HG02884 (cell line): ENCODE data around the gene ODAPH.
"Not testable (repeated sequence)": the region's sequence is repeated elsewhere in the genome, so short reads cannot be mapped to it uniquely, and the experiment has no call there.

Experiments used
- ATAC-seq: cut with Tn5 transposase; IDR thresholded peaks from one replicate; pipeline ENCODE4 v1.9.1; 2021; ENCODE audit warnings: mild to moderate bottlenecking, moderate library complexity; ENCODE audit not compliant: unreplicated experiment

Gene ODAPH

DNA sequence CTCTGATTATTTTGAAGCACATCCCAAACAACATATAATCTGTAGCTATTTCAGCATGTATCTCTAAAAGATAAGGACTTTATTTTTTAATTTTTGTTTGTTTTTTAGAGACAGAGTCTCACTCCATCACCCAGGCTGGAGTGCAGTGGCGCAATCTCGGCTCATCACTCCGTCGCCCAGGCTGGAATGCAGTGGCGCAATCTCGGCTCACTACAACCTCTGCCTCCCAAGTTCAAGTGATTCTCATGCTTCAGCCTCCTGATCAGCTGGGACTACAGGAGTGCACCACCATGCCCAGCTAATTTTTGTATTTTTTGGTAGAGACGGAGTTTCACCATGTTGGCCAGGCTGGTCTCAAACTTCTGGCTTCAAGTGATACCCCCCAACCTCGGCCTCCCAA lies 11.6 kb upstream of the ODAPH start:
- ATAC-seq = not testable (repeated sequence)

DNA sequence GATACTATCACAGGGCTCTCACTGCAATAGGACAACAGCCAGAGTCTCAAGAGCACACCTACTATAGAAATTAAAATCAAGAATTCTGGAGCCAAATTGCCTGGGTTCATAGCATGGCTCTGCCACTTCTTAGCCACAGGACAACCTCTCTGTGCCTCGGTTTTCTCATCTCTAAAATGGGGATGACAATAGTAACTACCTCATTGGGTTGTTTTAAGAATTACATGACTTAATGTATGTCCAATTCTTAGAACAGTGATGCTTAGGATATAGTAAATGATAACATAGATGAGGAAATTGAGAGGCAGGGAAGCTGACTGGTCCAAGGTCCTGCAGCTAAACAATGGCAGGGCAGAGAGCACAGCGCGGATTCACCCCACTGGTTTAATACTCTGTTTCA lies 11.0 kb upstream of the ODAPH start:
- no peak for ATAC-seq

DNA sequence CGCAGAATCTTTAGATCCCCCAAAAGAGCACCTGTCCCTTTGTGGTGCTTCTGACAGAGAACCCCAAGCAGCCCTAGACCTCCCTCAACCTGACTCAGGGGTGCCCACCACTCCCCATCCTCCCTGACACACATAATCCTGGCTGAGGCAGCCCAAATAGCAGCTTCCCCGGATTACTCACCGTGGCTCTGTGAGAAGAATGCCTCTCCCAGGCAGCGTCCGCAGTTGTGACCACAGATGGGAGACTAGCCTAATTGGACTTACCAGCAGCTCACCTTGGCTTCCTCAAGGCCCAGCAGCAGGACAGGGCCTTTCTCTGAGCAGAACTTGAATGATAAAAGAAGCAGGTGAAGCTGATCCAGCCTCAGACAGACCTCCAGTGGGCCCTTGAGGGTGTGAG lies 10.3 kb upstream of the ODAPH start:
- ATAC-seq = no peak

DNA sequence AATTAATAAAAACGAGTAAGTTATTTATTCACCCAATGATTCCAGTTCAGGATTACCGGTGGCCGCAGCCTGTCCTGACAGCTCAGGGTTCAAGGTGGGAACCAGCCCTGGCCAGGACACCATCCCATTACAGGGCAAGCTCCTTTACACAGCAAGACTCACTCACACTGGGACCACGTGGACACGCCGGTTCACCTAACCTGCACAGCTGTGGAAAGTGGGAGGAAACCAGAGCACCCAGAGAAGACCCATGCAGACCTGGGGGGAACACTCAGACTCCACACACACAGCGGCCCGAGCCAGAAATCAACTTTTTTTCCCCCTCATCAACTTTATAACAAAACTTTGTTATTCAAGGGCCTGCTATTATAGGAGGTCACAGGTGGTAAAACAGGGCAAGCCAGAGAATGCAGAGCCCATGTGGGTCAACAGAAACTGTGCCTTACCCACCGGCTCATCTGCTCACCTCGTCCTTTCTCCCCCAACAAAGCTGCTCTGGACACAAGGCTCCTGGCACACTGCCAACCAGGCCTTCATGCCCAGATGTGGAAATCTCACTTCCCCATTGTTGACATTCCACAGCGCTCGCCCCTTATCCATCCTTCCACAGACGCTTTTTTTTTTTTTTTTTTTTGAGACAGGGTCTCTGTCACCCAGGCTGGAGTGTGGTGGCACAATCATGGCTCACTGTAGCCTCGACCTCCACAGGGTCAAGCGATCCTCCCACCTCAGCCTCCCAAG lies 8.0 kb upstream of the ODAPH start:
- ATAC-seq = no peak

DNA sequence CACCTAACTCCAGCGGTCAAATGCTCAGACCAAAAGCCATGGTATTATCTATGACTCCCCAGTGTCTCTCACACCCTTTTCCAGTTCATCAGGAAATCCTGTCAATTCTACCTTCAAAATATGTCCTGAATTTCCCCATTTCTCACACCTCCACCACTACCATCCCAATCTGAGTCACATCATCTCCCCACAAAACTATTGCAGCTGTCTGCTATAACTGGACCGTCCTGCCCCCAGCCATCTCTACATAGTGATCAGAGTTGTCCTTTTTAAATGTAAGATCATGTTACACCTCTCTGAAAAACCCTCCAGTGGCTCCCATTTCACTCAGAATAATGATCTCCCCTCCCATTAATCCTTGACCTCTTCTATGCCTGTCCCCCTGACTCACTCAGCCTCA lies 6.8 kb upstream of the ODAPH start:
- ATAC-seq = no peak

DNA sequence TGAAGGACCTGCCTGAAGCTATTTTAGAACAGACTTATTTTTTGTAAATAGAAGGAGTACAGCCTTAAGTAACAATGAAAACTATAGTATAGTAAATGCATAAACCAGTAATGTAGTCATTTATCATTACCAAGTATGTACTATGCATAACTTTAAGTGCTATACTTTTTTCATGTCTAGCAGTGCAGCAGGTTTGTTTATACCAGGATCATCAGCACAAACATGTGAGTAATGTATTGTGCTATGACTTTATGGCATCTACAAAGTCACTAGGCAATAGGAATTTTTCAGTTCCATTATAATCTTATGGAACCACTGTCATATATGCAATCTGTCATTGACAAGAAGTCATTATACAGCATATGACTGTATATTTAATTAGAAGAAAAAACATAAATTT lies 3.4 kb upstream of the ODAPH start:
- no peak for ATAC-seq

DNA sequence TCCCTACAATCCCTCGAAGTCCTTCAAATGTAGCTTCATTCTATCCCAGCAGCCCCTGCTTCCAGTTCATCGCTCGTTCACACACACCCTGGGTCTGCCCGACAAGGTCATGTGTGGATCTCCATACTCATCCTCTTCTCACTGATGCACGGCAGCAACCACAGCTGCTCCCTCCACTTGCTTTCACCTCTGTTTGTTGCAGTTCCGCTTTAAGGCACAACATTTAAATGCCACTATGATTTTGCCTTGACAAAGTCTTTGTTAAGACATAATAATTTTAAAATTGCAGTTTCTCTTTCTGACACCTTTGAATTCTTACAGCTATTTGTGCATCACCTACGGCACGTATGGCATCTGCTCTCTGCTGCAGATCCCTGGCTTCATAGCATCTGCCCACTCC lies 1.8 kb downstream of the ODAPH start:
- no peak for ATAC-seq

DNA sequence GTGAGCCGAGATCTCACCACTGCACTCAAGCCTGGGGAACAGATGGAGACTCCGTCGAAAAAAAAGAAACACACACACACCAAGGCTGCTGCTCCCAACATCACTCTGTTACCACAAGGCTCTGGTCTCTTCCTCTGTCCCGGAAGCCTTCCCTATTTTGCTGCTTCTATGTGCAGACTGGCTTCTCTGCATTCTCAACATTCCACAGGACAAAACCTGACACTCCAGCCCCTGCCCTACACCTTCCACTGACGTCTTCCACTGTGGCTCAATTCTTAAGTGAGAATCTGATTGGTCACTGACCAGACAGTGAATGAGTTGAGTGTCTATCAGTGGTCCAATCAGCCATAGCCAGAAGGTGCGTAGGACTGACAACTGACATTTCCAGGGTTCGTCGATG lies 5.9 kb downstream of the ODAPH start:
- no peak for ATAC-seq

DNA sequence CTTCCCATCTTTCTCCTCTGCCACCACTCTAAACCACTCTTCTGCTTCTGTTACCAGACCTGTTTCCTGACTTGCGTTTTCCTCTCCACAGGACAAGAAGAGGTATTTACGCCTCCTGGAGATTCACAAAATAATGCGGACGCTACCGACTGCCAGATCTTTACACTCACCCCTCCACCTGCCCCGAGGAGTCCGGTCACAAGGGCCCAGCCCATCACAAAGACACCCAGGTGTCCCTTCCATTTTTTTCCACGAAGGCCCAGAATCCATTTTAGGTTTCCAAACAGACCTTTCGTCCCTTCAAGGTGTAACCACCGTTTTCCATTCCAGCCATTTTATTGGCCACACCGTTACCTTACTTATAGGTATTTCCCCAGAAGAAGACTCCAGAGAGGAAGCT lies 8.2 kb downstream of the ODAPH start:
- no peak for ATAC-seq

DNA sequence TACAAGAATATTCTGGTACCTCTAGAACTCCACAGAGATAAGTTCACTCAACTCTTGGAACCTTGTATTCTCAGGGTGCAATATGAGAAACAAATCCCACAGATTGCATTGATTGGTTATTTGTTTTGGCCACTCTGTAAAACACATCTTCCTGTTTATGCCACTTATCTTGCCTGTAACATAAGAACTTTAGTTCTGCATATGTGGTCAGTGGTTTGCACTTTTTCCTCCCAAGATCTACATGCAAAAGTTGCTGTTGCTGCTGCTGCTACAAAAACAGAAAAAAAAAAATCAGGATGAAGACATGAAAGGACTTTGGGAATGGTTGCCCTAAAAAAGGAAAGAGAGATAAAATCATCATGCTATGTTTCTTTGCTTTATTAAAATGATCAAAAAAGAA lies 9.6 kb downstream of the ODAPH start:
- no peak for ATAC-seq

DNA sequence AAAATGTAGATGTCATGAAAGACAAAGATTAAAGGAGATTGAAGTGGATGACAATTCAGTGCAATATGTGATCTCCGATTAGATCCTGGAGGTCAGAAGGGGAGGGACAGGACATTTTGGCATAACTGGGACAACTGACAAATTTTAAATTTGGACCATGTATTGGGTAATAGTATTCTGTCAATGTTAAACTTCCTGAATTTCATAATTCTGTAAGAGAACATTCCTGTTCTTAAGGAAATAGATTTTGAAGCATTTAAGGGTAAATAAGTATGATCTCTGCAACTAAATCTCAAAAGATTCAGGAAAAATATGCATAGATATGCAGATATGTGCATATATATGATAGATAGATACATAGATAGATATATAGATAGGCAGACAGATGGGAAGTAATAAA lies 11.0 kb downstream of the ODAPH start:
- ATAC-seq = no peak

DNA sequence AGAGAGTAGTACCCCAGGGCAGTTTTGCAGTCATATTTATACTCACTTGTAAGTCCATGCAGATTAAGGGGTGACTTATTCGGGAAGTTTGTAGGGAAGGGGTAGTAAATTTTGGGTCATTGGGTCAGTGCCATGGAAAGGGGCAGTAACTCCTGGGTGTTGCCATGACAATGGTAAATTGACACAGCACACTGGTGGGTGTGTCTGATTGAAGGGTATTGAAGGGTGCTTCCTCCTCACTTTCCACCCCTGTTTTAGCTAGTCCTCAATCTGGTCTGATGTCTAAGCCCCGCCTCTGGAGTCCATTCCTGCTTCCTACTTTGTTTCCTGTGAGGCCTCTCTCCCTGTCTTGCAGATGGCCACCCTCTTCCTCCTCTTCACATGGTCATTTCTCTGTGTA lies 11.9 kb downstream of the ODAPH start:
- no peak for ATAC-seq

DNA sequence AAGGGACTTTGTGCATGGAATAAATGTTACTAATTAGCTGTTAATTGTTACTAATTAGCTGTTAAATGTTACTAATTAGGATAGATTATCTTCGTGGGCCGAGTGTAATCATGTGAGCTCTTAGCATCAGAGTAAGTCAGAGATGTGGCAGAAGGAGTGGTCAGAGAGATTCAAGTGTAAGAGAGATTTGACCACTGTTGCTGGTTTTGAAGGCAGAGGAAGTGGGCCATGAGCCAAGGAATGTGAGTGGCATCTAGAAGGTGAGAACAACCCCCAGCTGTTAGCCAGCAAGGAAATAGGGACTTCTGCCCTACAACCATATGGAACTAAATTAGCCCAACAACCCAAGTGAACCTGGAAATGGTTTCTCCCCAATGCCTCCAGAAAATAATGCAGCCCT lies 28.2 kb downstream of the ODAPH start:
- no peak for ATAC-seq

DNA sequence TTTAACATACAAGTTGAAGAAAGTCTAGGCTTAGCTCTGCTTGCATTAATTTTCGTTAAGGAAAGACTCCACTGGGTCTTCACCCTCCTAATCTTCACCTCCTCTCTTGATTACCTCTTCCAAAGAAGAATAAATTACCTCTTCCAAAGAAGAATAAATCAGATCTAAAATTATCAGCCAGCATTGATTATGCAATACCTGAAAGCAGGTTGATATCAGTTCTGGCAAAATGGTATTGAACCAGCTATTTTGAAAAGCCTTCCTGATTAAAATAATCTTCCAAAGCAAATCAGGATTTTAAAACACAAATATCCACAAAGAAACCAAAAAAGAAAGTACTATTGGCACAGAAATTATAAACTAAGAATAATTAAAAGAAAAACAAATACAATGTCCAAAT lies 37.5 kb downstream of the ODAPH start:
- ATAC-seq = no peak

DNA sequence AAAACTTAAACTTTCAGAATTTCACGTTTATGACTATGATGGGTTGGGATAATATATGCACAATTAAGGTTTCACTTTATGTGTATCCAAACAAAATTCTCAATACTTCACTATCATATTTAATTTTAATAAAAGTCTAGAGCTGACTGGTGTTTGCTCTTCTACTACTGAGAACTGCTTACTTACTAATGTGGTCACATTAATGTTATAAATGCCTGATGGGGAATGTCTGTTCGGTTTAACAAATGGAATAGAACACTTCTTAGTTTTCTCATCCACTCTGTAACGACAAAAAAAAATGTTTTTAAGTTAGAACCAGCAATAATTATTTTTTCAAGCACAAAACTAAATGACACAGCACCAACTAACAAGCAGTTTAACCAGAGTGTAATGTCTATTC lies 40.2 kb downstream of the ODAPH start:
- ATAC-seq = no peak

DNA sequence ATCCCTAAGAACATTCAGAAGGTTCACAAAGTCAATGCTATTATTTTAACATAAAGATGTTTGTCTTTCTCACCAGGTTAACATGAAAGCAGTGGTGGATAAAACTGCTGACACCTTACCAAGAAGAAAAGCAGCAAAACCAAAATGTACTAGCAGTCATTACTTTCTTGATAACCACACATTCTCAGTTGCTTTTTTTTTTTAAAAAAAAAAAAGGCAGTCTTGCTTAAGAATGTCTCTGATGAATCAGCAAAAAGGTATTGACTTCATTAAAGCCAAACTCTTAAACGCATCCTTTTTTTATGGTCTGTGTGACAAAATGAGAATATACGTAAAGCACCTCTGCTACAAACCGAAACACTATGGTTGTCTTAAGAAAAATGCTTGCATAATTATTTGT lies 42.5 kb downstream of the ODAPH start:
- ATAC-seq = no peak

DNA sequence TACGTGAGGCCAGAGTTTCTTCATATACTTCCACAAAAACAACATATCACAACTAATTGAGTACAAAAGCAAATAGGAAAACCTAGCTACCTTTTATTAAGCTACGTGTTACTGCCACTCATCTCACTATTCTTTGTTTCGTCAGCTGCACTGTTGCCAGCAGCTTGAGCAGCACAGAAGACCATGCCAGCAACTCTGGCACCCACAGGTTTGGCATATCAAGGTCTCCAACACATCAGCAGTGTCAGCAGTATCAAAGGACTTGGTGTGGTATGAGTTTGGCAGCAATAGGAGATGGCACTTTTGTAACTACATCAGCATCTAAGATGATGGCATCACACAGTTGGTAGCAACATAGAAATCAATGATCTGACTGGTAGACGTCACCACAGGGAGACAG lies 43.8 kb downstream of the ODAPH start:
- no peak for ATAC-seq

DNA sequence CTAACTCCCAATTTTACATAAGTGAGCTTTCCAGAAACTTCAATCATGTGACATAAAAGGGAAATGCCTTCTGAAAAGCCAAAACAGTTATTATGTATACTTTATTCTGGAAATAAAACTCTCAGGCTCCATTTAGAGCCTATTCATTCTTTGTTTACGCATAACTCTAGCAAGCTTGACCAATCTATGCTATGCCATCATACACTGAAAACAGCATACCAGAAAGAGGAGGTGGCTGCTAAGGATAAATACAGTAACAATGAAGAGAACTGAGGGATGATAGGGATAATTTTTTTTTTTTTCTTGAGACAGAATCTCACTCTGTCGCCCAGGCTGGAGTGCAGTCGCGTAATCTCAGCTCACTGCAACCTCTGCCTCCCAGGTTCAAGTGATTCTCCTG lies 50.1 kb downstream of the ODAPH start:
- ATAC-seq = no peak

DNA sequence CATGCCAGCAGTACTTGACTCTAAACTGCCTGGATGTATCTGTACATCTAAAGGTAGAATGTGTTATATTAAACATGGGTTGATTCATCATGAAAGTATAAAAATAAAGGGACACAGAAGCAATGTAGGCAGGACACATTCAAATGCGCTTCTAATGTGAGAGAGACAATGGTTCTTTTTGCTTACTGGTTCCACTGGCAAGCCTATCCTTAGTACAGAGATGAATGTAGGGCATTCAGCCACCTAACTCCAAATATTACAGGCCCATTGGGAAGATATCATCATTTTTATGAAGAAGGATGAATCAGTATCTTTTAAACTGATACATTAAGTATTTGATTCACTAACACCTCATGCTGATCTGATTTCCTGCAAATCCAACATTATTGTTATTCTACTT lies 56.4 kb downstream of the ODAPH start:
- no peak for ATAC-seq
